ENCODE measurements around the gene FRS2. TPM values are rescaled to one million over a fixed set of nuclear protein-coding genes. Genes with fewer than 3 reads are reported as not detected.
A peak's percentile ranks its signal among the peaks of the same experiment; 100 is the strongest.

Gene FRS2
- total RNA-seq, 6 donors from 2014 or later = 14.3 to 54.1 (median 24.7) TPM

- no peak for DNase-seq
- H3K27me3 ChIP-seq = no peaks in the 10 kb centered on the region
- WGBS, 2 donors = 62 to 77% methylated on average over 3 of the region's 3 CpGs
Measured at GRCh38 chr12:69566603-69567002, 96.4 kb downstream of the FRS2 start.

GRCh38 chr12:69569236-69569635 lies 99.0 kb downstream of the FRS2 start:
- ATAC-seq (ENCODE audit: low FRiP score in 2 of 2) (no peak), DNase-seq (no peak)
- Histone ChIP-seq H3K4me3 (no peak overlapping the region), H3K9me3 (no peaks in the 10 kb centered on the region), H3K36me3 (peaks cover 15 to 43% (median 20%) of the 10 kb centered on the region in 4 donors), H3K27me3 (no peaks in the 10 kb centered on the region), H3K27ac (no peak overlapping the region), H3K4me1 (no peaks in the 10 kb centered on the region)
- WGBS, 2 donors = 79 to 93% methylated on average over 4 of the region's 4 CpGs
- no peak for TF ChIP-seq POLR2AphosphoS5 (IDR thresholded peaks at IDR 0.05)
- TF ChIP-seq POLR2A (IDR thresholded peaks at IDR 0.05) = no peak
- no peak for TF ChIP-seq CTCF (IDR thresholded peaks at IDR 0.05)
- no peak for TF ChIP-seq EP300 (IDR thresholded peaks at IDR 0.05)

More at GRCh38 chr12:69566603-69567002, 96.4 kb downstream of the FRS2 start:
- no peaks in the 10 kb centered on the region for H3K4me1 ChIP-seq
- H3K36me3 ChIP-seq = peaks cover 5 to 22% (median 8%) of the 10 kb centered on the region in 4 donors
- H3K9me3 ChIP-seq = no peaks in the 10 kb centered on the region
- H3K4me3 ChIP-seq = no peak overlapping the region
- no peak for ATAC-seq (ENCODE audit: low FRiP score in 2 of 2)
- TF ChIP-seq POLR2A (IDR thresholded peaks at IDR 0.05) (no peak), POLR2AphosphoS5 (IDR thresholded peaks at IDR 0.05) (no peak), CTCF (IDR thresholded peaks at IDR 0.05) (no peak), EP300 (IDR thresholded peaks at IDR 0.05) (no peak)
- no peak overlapping the region for H3K27ac ChIP-seq

GRCh38 chr12:69570000-69570516 lies 99.9 kb downstream of the FRS2 start:
- Histone ChIP-seq H3K9me3 (no peaks in the 10 kb centered on the region), H3K36me3 (peaks cover 22 to 47% (median 28%) of the 10 kb centered on the region in 4 donors), H3K4me3 (no peak overlapping the region), H3K27ac (no peak overlapping the region), H3K27me3 (no peaks in the 10 kb centered on the region), H3K4me1 (no peaks in the 10 kb centered on the region)
- no peak for DNase-seq
- no peak for ATAC-seq (ENCODE audit: low FRiP score in 2 of 2)
- WGBS, 2 donors = 89 to 91% methylated on average over 10 of the region's 10 CpGs
- TF ChIP-seq CTCF (IDR thresholded peaks at IDR 0.05) (no peak), POLR2A (IDR thresholded peaks at IDR 0.05) (no peak), POLR2AphosphoS5 (IDR thresholded peaks at IDR 0.05) (no peak), EP300 (IDR thresholded peaks at IDR 0.05) (no peak)

GRCh38 chr12:69570545-69571399 lies 100.6 kb downstream of the FRS2 start:
- peaks cover 22 to 54% (median 32%) of the 10 kb centered on the region in 4 donors for H3K36me3 ChIP-seq
- TF ChIP-seq CTCF (IDR thresholded peaks at IDR 0.05) (peak; percentile 54 to 75 (median 64)), EP300 (IDR thresholded peaks at IDR 0.05) (no peak), POLR2AphosphoS5 (IDR thresholded peaks at IDR 0.05) (no peak)
- ATAC-seq (ENCODE audit: low FRiP score in 2 of 2) = peak in 1 of 2 donors; percentile 89
- no peaks in the 10 kb centered on the region for H3K4me1 ChIP-seq
- 45 to 47% methylated on average over 6 of the region's 6 CpGs for WGBS, 2 donors
- DNase-seq = peak in 1 of 2 donors; percentile 55
- H3K9me3 ChIP-seq = no peaks in the 10 kb centered on the region
- no peak overlapping the region for H3K4me3 ChIP-seq
- no peaks in the 10 kb centered on the region for H3K27me3 ChIP-seq
- H3K27ac ChIP-seq = no peak overlapping the region
